ENCODE measurements around the gene CLASRP.

DNA sequence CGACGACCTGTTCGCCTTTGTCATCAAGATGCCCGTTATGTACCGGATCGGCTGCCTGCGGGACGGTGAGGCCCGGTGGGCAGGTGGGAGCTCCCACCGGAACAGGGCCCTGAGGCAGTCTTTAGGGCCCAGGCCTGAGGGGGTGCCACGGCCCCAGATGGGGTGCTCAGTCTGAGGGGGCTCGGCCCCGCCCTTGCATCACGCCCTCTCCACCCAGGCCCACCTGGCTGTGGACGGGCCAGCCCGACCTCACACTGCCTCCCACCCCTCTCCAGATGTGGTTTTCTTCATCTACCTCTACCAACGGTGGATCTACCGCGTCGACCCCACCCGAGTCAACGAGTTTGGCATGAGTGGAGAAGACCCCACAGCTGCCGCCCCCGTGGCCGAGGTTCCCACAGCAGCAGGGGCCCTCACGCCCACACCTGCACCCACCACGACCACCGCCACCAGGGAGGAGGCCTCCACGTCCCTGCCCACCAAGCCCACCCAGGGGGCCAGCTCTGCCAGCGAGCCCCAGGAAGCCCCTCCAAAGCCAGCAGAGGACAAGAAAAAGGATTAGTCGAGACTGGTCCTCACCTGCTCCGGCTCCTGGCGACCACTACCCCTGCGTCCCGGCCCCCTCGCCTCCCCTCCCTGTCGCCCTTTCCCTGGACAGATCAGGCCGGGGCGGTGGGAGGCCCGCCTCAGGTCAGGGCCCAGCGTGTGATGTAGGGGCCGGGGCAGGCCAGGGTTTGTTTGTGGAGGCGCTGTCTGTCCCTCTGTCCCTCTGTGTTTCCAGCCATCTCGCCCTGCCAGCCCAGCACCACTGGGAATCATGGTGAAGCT, 46.3 kb upstream of the CLASRP start:
- TF ChIP-seq CTCF (IDR thresholded peaks at IDR 0.05): no peak
- TF ChIP-seq POLR2A (IDR thresholded peaks at IDR 0.05): no peak
